Measurements from ENCODE around the gene FAM124A.

The FAM124A gene

DNA sequence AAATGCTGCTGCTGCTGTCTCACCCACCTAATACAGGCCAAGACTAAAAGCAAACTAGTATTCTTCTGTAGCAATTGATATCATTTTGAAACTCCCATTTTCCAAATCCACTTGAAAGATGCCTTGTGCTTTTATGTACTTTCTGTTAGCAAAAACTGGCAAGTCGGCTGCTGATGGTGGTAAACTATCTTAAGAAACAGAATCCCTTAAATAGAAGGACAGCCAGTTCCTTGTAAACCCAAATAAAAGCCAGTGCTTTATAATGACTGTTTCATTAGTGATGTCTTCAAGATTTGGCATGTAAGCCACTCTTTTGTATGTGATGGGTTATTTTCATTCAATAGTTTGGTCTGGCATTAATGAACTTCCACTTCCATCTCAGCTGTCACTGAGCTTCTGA, 5.2 kb downstream of the FAM124A start:
- DNase-seq (ENCODE audit: insufficient read length, low spot score) (no peak), FAIRE-seq (peak; percentile 85)
- no peak for TF ChIP-seq CTCF (IDR thresholded peaks at IDR 0.05; ENCODE audit: insufficient read depth, missing control alignments)

DNA sequence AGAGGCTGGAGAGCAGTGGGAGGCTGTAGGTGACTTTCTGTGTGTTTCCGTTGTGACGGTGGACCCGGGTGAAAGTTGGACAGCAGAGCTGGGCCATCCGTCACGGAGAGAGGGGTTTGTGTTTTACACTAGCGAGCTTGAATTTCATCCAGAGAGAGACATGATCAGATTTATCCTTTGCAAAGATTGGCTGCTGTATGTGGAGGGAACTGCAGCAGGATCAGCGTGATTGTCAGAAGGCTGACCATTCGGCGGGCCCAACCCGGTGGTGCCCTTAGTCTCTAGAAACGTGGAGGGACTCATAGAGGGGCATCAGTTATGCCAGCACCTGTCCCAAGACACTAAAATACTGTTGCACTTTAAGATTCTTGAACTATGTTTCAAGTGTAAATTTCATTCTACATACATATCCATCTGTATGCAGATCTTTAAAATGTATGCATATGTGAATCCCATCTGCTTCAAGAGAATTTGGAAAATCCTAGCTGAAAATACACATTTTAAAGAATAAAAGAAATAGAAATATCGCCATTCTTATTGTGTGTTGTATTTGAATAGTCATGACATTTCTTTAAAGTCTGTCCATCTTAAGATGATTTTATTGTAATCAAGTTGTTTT, 7.0 kb downstream of the FAM124A start:
- TF ChIP-seq CTCF (IDR thresholded peaks at IDR 0.05; ENCODE audit: insufficient read depth, missing control alignments), result no peak
- no peak for DNase-seq (ENCODE audit: insufficient read length, low spot score)
- peak; percentile 60 for FAIRE-seq

- peak; percentile 81 for FAIRE-seq
- DNase-seq (ENCODE audit: insufficient read length, low spot score), result no peak
Measured at GRCh38 chr13:51229731-51230130, 7.5 kb downstream of the FAM124A start.

GRCh38 chr13:51230477-51231105, 8.4 kb downstream of the FAM124A start:
- TF ChIP-seq CTCF (IDR thresholded peaks at IDR 0.05; ENCODE audit: insufficient read depth, missing control alignments), result no peak
- DNase-seq (ENCODE audit: insufficient read length, low spot score) (no peak), FAIRE-seq (no peak)

More at GRCh38 chr13:51229731-51230130, 7.5 kb downstream of the FAM124A start:
- TF ChIP-seq CTCF (IDR thresholded peaks at IDR 0.05; ENCODE audit: insufficient read depth, missing control alignments), result no peak

DNA sequence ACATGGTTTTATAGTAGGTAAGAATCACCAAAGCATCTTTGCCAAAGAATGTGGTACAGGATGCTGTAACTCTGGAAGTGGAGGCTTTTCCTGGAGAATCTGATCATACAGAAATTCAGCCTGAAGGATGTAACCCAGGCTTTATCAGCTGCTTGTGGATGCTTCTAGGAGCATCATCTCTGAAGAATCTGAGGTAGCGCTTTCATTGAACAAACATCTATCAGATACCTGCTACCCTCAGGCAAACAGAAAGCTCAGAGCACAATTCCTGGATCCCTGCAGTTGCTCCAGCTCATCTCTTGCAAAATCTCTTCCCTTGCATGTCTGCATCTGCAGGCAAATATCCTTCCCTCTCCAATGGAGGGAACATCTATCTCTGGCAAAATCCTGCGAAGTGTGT, 9.3 kb downstream of the FAM124A start:
- no peak for DNase-seq (ENCODE audit: insufficient read length, low spot score)
- FAIRE-seq, result no peak
- TF ChIP-seq CTCF (IDR thresholded peaks at IDR 0.05; ENCODE audit: insufficient read depth, missing control alignments), result no peak

DNA sequence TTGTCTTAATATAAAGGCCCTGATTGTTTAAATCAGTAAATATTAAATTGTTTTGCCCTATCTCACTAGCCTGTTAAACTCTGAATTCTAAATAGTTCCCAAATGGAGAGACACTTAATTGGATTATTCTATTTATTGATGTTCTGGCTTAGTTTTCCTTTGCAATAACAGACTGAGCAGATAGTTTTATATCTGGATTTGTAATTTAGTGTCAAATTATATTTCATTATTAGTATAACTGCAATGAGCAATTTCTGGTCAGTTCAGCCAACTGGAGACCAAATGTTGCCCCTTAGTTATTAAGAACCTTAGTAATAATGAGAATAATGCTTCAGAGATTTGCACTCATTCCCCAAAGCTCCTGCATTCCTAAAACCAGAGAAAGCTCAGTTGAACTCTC, 10.1 kb downstream of the FAM124A start:
- FAIRE-seq (no peak), DNase-seq (ENCODE audit: insufficient read length, low spot score) (no peak)
- no peak for TF ChIP-seq CTCF (IDR thresholded peaks at IDR 0.05; ENCODE audit: insufficient read depth, missing control alignments)

- DNase-seq (ENCODE audit: insufficient read length, low spot score) (no peak), FAIRE-seq (no peak)
- no peak for TF ChIP-seq CTCF (IDR thresholded peaks at IDR 0.05; ENCODE audit: insufficient read depth, missing control alignments)
Measured at GRCh38 chr13:51233117-51233826, 11.1 kb downstream of the FAM124A start.
